Left kidney (tissue), 2 donors: ENCODE data around the gene SH3BGRL2. TPM values are rescaled to one million over a fixed set of nuclear protein-coding genes. Genes with fewer than 3 reads are reported as not detected.
A peak's percentile ranks its signal among the peaks of the same experiment; 100 is the strongest.
"Not testable (repeated sequence)": the region's sequence is repeated elsewhere in the genome, so short reads cannot be mapped to it uniquely, and the experiment has no call there.

Experiments
- DNase-seq: peaks from one replicate; pipeline ENCODE4 v3.0.0-alpha.2; 2013
- polyA plus RNA-seq: library from polyadenylated mRNA; unstranded; fragments of 120-200 nt; gene quantifications from one replicate; pipeline ENCODE4 v1.2.1, GENCODE V29; 2013; ENCODE audit not compliant: insufficient read length

Gene SH3BGRL2
- polyA plus RNA-seq, 1 donor: 33.4 TPM

DNA sequence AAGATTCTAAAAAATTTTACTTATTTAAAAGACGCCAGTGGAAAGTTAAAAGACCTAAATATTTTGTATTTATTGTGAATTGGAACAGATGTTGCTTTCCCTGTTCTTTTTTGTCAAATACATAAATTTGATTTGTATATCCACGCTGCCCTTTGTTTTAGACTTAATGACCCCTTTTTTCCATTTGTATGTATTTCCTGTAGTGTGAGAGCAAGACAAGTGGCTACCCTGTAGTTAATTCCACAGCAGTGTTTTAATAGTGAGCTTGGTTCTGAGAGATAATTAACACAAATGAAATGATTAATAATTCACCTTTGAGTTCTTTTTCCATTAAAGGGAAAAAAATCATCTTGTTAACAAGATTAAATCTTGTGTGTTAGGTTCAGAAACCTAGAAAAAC lies 16.6 kb downstream of the SH3BGRL2 start:
- DNase-seq: peak; percentile 35

DNA sequence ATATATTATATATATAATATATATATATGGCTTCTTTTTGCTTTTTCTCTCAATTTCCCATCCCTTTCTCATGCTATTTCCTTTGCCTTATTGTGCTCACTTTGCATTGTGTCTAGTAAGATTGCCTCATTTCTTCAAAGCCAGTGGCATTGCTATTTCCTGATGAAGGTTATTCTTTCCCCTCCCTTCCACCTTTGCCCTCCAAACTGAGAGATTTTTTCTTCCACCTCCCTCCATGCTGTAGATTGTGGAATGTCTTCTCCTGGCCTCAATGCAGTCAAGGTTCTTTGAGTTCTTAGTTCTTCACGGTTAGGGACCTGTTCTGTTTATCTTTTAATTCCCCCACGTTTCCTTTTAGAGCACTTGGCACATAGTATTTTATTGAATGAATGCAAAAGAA lies 17.2 kb downstream of the SH3BGRL2 start:
- DNase-seq: no peak

DNA sequence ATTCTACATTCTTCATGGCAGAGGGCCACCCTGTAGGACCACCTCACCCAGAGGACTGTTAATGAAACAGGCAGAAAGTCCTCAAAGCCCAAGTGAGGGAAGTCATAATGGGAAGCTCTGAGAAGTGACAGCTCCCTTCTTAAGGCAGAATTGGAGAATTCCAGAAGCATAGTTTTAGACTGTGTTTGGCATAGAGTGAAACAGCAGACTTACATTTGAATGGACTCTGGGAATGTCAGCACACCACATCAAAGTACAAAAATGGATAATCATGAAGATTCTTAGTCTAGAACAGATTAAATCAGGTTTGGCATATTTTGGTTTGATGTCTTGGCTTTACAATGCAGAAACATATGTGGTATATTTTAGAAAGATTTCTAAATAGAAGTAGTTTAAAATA lies 17.9 kb downstream of the SH3BGRL2 start:
- DNase-seq: no peak

DNA sequence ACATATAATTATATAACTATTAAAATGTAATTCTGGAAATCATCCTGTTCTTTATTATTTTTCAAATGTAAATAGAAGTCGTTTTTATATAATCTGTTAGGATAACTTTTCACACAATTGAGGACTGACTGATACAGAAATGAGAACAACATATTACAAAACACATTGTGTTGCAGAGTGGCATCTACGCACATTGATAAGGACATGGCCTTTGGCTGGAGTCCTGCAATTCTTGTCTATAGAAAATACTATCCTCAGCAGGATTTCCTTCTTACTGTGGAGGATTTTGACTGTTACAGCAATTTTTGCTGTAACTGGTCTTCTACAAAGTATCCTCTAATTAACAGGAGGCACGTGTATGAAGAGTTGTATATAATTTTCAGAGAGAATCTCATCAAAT lies 19.8 kb downstream of the SH3BGRL2 start:
- DNase-seq: no peak

DNA sequence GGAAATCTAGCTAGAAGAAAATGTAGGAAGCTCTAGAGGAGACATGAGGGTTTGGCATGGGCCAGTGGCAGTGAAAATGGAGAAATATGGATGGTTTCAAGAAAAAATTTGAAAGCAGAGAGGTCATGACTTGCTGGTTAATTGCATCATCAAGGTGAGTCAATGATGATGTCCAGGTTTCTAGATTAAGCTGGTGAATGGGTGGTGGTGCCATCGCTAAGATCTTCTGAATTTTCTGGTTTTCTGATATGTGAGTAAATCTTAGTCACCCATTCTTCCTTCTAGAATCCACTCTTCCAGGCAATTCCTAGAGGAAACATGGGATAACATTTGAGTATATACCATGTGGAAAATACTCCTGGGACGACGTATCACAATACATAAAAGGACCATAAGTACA lies 25.0 kb downstream of the SH3BGRL2 start:
- no peak for DNase-seq

DNA sequence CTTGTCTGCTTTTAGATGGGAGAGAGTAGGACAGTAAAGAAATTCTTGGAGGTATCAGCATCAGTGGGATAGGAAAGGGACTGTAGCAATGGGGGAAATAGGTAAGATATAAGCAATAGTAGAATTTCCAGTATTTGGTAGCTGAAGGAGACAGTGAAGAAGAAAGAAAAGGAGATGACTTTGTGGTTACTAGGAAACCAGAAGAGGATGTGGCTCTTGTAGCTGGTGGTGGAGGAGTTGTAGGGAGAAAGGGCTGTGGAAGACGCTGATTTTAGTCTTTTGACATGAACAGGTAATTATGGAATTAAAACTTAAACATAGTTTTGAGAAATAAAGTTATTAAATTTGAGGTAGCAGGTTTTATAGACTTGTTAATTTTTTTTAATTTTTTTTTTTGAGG lies 26.1 kb downstream of the SH3BGRL2 start:
- no peak for DNase-seq

DNA sequence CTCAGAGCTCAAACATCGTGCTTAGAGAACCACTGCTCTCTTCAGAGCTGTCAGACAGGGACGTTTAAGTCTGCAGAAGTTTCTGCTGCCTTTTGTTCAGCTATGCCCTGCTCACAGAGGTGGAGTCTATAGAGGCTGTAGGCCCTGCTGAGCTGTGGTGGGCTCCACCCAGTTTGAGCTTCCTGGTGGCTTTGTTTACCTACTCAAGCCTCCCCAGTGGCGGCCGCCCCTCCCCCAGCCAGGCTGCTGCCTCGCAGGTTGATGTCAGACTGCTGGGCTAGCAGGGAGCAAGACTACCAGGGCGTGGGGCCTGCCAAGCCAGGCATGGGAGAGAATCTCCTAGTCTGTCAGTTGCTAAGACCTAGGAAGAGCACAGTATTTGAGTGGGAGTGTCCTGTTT lies 32.5 kb downstream of the SH3BGRL2 start:
- DNase-seq: not testable (repeated sequence)

DNA sequence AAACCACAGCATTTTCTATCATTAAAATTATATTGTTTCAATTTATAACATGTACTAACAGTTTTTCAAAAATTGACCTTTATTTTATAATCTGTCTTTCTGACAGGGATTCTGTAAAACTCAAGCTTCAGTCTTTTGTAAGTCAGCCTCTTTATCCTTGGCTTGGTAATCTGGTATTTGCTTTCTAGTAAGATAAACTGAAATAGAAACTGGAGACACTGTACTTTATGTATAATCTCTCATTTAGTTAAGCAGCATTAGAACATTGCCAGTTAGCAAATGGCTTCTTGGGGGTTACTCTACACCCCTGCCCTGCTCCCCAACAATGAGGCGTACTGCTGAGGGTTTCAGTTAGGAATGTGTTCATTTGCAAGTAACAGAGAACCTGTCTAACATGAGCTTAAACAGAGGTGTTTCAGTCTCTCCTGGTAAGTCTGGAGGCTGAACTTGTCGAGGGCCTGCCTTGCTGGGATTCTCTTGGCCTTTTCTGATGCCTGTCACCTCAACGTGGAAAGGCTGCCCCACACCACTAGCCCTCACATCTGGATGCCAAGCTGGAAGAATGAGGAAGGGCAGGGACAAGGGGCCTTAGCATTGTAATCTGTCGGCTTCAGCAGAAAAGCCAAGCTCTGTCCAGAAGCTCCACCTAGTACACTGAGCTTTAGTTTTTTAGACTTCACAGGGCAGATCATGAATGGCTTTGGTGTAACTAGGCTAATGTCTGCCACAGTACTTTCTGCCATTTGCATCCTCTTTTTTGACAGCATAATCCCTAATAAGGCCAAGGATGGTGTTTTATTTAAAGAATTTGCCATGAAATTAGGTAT lies 34.8 kb downstream of the SH3BGRL2 start:
- no peak for DNase-seq

DNA sequence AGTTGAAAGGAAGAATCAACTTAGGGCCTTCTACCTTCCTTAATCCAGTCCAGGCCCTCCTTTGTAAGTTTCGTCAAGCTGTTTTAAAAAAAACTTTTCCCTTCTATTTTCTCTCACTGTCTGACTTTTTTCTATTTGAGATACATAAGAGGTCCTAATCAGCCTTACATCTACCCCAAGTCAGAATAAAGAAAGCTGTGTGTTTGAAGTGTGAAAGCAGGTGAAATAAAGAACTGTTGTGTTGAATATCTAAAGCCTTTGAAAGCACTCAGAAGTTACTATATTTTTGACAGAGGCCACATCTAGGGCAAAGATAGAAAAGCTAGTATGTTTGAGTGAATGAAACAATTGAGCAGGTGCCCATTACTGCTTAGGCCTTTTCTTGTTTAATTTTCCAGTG lies 35.5 kb downstream of the SH3BGRL2 start:
- no peak for DNase-seq

DNA sequence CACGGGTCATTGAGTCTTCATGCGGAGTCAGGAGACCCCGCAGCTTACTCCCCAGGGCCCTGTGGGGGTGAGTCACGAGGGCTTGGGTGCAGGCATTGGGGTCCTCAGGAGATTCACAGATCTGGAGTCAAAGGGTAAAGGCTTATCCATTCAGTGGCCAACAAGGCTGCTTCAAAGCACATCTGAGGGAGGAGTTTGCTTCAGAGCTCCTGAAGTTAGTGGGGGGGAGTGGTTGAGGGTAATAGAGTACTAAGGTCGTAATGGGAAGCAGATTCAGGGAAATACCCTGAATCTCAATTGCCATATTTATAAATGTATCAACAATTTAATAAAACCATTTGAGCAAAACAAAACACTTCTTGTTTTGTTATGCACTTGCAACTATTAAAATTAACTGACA lies 37.3 kb downstream of the SH3BGRL2 start:
- no peak for DNase-seq

DNA sequence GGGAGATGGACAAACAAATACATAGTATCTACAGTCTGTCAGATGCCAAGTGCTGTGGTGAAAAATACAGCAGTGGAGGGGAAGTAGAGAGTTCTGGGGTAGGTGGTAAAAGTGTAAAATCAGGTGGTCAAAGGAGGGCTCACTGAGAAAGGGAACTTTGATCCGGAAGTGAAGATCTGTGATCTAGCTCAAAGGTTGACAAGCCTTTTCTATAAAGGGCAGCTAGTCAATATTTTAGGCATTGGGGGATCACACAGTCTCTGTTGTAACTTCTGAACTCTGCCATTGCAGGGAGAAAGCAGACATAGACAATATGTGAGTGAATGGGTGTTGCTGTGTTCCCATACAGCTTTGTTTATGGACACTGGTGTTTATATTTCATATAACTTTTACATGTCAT lies 38.6 kb downstream of the SH3BGRL2 start:
- DNase-seq: no peak

DNA sequence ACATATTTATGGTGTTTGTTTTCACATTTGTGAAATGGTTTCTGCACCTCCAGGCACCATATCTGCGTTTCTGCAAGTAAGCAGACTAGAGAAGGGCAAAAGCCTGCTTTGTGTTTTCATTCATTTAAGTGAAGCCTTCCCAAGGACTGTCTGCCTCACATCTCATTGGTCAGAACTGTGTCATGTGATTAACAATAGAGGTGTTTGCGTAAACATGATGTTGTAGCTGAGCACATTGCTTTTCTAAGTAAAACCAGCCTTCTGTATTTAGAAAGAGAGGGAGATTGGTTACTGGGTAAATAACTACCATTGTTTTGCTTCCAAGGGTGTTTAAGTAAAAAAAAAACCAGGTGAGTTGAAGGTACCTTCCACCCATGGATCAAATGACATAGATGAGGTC lies 39.7 kb downstream of the SH3BGRL2 start:
- no peak for DNase-seq

DNA sequence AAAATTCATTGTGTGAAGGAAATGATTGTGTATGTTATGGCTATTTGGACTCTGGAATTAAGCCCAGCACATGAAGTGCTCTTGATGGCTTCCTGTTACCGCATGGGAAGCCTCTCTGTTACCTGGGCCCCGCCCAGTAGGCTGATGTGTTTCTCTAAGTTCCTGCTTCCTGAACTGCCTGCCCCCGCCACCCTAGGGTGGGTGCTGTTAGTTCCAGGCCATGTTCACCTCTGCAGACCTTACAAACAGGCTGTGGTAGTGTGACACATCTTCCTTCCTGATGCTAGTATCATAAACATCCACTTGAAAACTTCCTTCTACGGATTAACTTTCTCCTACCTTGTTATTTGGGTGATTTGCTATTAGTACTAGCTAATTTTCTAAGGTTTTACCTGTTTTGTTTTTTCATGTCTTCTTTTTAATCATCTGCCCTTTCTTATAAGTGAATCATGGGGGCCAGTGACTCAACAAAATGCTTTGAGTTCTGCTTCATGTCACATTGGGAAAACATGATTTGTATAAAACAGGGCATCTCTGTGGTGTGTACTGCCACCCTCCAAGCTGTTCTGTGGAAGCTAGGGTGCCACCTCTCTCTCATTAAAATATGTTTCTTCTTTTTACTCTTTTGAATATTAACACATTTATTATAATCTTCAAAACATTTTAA lies 40.6 kb downstream of the SH3BGRL2 start:
- DNase-seq: peak; percentile 14

DNA sequence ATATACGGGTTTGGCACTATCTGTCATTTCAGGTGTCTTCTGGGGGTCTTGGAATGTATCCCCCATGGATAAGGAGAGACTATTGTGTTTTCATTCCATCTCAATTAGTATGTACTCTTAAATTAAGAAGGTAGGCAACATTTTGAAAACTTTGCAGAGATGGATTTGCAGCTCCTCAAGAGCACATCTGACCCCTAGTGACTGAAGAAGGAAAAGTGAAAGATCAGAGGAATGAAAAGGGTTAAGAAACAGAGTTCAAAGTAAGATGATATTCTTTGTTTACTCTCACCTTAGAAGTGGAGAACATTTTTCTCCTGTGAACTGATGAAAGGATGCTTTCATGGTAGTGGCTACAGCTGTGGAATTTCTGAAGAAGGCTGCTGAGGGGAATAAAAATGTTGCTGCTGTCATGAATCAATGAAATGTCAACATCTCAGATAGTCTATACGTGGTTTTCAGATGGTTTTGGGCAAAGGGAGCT lies 41.5 kb downstream of the SH3BGRL2 start:
- DNase-seq: peak; percentile 25

DNA sequence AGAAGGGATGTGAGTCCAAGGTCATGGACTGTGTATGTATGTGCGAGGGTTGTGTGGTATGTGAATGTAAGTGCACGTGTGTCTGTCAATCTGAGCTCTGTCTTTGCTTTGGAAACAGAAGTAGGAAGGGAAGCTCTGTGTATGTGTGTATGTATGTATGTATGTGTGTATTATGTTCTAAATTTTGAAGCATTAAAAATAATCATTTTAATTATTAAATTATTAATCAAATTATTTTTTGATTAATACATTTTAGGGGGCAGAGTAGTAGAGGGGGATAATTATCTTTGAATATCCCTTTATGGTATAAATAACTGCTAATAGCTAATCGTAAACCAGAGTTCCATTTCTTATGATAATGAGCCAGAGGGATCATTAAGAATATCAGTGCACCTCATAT lies 42.8 kb downstream of the SH3BGRL2 start:
- DNase-seq: no peak

DNA sequence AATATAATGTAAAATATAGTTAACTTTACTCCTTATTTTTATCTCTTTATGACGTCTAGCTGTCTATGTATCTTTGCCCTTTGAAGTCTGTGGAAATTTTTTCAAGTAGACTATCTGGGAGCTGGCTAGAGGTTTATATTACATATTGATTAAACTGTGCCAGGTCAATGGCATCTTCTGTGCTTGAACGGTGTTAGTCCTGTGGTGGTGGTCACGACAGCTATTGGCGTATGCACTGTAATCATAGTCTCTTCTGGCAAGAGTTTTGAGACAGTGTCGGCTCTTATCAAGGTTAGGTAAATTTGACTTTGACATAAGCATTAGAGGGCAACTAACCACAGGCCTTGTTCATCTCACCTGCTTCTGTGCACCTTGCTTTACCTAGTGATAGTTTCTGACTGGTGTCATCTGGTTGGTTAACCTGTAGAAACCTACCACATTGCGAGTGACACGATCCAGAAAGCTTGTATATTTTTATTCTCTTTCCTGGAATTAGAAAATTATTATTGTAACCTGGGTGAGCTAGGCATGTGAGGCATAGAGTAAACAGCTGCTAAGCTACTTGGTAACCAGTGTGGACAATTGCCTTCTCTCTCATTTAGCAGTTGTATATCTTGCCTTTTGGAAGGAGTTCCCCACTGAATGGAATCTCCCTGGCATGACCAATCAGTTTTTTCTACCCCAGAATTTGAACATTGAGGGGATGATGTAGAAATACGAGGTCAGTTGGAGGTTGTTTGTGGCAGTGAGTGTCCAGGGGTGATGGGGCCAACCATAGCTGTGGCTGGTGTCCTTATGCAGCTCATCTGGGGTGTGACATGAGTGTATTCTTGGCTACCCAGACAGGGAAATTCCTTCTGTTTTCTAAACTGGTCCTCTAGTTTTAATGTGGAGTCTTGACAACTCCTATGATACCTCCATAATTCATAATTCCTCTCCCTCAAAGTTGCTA lies 45.9 kb downstream of the SH3BGRL2 start:
- no peak for DNase-seq

DNA sequence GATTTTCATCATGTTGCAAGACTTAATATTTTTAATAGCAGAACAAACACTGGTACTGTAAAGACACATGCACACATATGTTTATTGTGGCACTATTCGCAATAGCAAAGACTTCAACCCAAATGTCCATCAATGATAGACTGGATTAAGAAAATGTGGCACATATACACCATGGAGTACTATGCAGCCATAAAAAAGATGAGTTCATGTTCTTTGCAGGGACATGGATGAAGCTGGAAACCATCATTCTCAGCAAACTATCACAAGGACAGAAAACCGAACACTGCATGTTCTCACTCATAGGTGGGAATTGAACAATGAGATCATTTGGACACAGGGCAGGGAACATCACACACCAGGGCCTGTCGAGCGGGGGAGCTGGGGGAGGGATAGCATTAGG lies 51.6 kb downstream of the SH3BGRL2 start:
- DNase-seq: not testable (repeated sequence)

DNA sequence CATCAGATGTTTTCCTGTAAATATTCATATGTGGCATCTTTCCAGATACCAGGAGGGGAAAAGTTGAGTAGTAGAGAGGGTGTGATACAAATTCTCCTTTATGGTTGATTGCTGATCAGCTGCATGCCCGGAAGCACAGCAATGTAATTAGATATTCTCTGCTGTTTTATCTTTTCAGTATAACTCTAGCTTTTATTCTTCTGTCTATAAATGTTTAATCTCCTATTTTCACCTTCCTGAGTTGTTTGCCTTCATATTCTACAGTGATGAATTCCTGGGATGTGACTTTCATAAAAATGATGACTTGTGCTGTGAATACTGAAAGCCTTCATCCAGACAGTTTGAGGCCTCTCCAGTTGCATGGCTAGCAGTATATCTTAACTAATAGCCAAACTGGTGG lies 53.7 kb downstream of the SH3BGRL2 start:
- no peak for DNase-seq

DNA sequence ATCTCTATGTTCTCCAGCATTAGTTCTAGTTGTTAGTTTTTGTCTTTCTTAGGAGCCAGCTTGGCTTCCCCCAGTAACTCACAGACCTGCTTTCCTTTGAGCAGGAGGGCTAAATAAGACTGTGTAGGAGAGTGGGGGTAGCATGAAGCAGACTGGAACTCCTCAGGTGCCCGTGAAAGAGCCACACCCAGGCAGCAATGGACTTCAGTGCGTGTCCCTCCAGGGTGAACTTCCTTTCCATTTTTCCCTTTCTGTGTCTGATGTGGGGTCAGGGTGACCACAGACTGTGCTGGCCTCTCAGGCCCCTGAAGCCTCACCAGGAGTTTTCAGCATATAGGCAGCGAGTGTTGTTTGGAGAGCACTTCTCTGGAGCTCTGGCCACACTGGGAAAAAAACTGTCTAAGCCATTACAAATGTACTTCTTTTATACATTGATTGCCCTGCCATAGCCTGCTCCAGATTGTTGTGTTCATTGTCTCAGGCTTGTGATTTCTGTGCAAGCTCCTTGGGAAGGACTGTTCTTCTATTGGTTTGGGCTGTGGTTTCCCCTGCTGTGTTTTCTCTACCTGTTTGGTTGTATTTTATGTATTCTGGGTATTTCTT lies 55.7 kb downstream of the SH3BGRL2 start:
- no peak for DNase-seq

DNA sequence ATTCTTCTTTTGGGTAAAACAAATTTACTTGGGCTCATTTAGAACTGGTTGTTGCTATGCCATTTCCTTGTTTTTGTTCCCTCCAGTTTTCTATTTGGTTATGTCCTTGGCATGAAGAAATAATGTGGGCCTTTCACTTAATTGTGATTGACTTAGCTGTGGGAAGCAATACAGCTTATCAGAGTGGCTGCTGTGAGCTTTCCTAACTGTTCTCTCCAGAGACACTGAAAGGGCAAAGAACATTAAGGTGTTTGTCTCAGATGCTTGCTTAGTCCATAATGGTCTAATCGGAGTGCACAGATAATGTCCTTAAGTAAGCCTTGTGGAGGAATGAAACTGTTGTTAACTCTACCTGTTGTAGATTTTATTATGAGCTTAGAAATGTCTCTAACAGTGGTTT lies 56.6 kb downstream of the SH3BGRL2 start:
- no peak for DNase-seq

DNA sequence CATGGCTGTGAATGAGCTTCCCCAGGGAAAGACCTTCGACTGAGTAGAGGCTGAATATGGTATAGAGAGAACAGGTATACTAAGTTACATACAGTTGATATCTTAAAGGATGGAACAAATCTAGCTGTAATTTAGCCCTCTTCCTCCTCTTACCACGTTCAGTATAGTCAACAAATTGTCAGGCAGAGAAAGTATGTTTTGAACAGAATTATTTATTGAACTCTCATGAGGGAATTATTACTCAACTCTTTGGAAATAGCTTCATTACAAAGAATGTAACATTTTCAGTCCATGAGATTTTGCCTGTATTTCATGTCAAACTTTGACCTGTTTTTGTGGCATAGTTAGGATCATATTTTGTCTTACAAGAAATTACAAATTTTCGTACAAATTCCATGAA lies 63.0 kb downstream of the SH3BGRL2 start:
- no peak for DNase-seq
